ENCODE data around the gene SHB.
A peak's percentile ranks its signal among the peaks of the same experiment; 100 is the strongest.

Gene SHB

DNA sequence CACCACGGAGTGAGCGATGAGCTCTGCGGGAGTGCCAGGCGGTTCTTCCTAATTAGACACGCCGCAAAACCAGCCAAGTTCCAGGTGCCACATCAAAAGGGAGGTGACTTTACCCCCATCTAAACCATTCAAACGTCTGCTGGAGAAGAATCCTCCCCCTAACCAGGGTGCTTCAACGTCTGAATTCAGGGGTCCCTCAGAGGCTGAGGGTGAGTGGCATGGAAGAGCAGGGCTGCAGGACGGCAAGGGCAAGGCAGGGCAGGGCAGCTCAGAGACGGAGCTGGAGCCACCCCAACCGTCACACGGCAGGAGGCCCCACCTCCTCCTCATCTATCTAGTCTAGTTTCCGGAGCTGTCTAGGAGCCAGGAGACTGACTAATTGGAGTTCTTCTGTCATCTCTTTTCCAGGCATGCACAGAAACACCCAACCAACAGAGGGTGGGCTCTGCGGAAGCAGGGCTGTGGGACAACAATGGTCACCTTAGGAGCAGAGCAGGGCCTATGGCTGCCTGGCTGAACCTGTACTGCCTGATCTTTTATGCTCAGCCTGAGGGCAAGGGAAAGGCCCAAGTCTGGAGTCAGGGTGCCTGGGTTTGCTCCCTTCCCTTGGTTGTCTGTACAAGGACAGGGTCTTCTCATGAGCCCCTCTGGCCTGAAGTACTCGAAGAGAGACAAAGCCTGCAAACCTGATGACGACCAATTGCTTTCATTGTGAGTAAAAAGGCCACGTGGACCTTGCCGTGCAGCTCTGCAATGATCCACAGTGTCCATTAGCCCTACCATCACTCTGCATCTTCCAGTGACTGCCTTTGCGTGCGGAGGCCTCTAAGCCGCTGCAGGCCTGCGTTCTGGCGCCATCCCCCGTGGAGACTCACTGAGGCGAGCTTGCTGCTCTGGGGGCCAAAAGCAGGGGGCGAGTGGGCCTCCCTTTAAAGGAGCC is 84.1 kb downstream of the SHB start:
- FAIRE-seq = no peak

DNA sequence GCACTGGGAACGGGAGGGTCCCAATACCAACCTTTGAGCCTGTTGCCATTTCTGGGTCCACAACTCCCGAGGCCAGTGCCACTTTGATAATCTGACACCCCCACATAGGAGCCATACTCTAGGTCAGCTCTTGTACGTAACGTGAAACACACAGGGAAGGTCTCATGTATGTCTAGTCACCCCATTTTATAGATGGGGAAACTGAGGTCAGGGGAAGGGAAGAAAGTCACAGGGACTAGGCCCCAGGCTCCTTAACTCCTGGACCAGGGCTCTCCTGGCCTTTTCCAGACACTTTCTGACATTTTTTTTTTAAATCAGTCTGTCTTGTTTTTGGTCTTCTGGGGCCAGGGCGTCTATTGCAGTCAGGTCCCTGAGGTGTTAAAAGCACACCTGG is 84.8 kb downstream of the SHB start:
- no peak for FAIRE-seq

DNA sequence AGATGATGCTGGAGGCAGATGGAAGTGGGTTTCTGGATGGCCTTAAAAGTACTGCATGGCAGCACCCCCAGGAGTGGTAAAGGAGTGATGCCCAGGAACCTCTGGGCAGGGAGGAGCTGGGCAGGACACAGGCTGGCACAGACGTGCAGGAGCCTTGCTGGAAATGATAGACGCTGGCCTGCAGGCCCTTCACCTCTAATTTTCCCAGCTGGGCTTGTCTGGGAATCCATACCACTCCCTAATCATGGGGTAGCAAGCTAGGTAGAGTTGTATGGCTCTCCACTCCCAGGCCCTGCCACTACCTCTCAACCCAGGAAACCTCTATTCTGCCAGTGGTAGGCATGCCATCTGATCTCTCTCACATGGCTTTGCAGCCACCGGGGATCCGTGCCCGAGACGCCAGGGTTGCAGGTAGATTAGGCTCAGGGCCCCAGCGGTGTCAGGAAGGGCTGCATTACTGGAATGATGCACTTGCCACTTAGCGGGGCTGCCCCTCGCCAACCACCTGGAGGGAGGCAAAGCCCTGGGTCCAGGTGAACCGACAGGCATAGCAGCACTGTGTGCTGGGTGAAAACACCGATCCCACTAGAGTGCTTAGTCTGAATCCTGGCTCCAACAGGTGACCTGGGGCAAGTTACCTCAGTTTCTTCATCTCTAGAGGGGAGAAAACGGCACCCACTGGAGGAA is 85.5 kb downstream of the SHB start:
- FAIRE-seq = no peak

DNA sequence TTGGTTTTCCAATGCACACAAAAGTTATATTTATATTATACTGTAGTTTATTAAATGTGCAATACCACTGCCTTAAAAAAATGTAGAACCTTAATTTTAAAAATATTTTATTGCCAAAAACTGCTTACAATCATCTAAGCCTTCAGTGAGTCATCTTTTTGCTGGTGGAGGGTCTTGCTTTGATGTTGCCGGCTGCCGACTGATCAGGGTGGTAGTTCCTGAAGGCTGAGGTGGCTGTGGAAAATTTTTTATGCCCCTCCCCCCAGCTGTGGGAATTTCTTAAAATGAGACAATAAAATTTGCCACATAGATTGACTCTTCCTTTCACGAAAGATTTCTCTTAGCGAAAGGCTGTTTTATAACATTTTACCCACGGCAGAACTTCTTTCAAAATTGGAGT is 89.2 kb downstream of the SHB start:
- FAIRE-seq = no peak

DNA sequence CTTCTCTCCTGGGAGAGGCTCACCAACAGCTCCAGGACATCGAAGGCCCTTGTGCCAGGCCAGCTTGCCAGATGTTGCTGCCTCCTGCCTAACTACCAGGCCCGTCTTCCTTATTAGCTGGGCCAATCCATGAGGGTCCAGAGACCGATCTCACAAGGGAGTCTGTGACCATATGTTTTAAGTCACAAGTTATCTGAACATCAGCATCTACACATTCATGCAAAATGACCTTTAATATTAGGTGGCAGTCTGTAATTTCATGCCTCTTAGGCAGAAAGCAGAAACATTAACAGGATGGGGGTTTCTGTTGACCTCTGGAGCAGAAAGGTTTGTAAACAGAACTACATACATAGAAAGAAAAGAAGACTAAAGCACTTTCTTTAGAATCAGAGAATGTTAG is 90.0 kb downstream of the SHB start:
- no peak for FAIRE-seq

DNA sequence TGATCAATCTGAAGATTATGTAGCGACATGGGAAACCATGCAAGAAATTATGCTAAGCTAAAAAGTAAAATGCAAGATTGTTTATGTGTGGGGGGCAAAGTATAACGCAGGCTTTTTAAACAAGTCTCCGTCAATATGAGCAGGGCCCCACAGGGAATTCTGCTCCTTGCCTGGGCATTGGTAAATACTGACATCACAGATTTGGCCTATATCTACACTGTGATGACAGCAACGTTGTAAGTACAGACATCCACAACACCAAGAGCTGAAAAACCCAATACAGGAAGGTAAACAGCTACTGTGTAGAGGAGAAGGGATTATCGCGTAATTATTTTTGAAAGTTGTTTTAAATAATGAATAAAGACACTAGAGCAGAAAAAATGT is 90.6 kb downstream of the SHB start:
- FAIRE-seq = no peak

DNA sequence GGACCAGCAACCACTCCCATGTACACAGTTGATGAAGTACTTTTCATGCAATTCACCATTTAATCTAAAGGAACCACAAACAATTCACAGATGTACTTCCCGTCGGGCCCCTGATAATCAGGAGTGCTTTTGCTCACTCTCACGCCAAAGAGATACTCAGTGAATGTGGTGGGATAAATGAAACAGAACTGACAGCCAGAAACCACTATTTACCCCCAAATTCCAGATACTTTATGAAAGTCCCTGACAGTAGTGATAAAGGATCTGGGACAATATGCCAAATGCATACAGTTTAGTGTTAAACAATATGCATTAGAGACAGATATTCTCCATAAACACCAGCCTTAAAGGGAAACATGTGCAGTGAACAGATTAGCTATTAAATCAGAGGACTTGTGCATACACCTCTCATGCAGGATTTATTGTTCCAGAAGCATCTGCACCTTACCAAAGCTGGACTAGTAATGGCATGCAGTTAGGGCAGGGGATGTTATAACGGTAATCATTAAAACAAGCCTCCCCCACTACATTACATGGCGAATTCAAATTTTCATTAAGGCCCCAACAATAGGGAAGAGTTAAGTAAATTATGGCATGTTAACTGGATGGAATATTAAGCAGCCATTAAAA is 91.1 kb downstream of the SHB start:
- FAIRE-seq = no peak

DNA sequence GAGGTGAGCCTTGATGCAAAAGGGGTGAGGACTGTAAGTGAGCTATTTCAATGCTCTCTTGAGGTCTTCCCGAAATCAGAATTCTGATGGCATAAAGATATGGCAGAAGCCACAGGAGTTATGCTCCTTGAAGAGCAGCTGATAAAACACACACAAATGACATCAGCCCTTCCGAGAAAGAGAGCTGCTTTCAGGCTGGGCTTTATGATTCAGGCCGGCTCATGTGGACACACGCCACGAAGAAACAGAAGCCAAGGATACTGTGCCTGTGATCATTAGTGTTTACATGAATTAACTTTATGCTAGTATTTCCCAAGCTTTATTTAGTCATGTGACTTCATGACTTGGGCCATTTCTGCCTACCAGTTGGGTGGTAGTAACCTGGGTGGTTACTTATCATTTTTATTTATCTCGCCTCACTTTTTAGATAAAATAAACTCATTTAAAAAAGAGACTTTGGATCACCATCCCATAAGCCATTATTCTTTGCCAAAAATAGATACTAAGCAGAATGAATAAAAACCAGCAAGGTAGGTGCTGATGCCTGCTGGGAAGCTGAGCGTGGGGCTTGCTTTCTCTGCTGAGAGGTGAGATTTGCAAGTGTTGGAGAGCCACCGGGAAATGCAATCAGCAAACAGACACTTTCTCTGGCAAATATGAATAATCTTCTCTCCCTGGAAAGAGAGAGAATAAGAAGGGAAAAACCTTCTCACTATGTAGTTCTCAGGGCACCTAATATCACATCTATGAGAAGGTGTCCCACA is 92.1 kb downstream of the SHB start:
- FAIRE-seq = no peak

DNA sequence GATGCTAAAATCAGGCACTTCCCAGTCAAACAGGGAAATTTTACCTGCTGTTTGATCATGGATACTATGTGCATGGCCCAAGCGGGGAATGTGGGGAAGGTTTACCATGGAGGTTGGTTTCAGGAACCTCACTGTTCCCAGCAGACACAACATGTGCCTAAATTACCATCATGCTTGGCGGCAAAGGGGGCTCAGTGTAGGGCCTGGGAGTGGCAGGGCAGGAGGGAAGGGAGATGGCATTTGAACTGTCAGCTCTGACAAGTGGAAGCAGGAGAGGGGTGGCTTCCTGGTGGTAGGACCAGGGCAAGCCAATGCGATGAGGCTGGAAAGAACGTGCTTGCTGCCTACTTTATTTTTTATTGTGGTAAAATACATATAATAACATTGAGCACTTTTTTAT is 93.4 kb downstream of the SHB start:
- FAIRE-seq = no peak

DNA sequence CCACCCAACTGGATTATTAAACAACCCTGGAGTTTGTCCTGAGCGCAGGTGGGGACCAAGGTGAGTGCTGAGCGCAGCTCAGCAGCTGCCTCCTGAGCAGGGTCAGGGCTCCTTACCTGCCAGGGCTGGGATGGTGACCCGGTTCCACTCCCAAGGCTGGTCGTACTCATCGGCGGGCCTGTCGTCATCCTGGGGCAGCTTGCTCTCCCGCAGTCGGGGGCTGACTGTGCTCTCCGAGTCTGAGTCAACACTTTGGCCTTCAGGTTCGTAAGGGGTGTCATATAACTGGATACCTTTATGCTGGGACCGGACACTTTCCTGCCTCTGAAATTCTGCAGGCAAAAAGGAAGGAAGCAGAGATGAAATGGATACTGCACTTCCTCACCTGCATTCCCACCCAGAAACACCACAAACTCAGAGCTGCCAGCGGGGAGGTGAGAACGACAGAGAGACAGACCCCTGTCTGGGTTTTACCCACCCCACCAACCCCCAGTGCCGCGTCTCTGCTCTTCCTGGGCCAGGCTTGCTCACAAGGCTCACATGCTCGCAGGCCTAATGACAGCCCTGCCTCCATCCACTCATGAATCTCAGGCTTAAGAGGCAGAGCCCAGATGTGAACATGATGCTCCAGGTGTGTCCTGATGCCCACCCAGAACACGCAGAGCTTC is 94.4 kb downstream of the SHB start:
- FAIRE-seq = no peak

DNA sequence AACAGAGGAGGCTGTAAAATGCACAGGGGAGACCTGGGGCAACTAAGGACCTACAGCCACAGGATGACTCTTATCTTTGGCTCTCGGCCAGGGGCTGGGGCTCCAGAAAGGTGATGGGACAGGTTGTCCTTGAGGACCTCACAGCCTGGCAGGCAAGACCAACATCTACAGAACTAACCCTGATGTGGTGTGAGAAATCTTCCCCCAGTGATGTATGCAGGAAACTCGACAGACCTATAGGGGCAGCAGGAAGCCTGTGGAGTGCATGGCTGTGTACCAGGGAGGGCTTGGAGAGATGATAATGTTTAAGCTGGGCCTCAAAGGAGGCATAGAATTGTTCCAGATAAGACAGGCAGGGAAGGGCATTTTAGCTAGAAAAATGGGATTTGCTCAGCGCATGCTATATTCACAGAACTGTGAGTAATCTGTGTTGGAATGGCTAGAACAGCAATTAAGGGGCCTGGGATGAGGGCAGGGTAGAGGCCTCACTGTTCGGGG is 96.6 kb downstream of the SHB start:
- FAIRE-seq = no peak

DNA sequence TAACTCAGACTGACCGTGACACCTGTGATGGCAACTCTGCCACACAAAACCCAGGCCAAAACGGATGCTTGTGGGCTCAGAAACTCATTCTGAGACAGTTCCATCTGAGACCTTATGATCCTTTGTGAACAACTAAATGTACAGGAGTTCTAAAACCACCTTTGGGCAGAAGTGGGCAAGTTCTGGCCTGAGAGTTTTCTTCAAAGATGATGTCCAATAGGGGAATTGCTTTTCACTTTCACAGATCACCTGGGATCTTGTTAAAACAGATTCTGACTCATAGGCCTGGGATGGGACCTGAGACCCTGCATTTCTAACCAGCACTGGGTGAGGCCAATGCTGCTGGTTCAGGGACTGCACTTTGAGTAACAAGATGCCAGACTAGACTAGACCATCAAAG is 97.3 kb downstream of the SHB start:
- FAIRE-seq = no peak

DNA sequence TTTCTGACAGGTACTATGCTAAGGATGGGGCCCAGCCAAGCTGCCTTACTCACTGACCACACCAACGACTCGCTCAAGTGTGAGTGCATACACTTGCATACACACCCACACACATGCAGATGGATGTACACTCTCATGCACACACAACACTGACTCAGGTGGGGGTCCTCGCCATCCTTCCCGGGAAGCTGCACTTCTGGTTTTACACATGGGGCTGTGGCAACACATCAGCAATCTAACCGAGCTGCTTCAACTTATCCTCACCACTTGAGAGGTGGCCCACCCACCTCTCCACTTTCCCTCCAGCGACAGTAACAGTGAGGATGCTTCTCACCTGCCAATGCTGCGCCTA is 97.9 kb downstream of the SHB start:
- no peak for FAIRE-seq

DNA sequence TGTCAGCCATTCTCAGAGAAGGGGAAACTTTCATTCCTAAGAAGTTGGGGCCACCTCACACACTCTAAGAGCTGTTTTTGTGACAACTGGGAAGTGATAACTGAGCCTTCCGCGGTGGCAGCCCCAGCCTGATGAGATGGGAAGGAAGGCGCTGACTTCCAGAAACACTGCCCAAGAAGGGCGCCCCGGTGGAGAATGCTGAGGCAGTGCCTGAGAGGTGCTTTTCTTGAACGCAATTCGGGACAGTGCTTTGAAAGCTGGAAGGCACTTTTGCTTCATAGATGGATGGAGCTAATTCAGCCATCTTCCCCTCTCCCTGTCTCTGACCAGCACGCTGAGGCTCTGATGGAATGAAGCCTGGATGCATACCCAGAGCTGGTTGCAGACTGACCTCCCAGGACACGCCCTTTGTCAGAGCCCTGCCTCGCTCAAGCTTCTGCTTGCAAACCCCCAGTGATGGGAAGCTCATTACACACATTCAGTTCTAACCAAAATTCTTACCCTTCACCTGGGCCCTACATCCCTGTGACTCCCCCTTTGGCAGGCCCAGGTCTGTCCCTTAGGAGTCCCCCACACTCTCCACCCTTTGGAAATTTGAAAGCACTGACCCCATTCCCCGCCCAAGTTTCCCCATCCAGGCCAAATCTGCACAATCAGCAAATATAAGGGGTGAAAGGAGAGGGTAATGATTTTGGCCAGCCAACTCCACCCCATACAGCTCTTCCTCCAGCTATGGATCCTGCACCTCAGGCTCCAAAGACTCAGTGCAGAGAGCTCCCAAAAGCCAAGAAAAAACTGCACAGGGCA is 98.5 kb downstream of the SHB start:
- FAIRE-seq = no peak

DNA sequence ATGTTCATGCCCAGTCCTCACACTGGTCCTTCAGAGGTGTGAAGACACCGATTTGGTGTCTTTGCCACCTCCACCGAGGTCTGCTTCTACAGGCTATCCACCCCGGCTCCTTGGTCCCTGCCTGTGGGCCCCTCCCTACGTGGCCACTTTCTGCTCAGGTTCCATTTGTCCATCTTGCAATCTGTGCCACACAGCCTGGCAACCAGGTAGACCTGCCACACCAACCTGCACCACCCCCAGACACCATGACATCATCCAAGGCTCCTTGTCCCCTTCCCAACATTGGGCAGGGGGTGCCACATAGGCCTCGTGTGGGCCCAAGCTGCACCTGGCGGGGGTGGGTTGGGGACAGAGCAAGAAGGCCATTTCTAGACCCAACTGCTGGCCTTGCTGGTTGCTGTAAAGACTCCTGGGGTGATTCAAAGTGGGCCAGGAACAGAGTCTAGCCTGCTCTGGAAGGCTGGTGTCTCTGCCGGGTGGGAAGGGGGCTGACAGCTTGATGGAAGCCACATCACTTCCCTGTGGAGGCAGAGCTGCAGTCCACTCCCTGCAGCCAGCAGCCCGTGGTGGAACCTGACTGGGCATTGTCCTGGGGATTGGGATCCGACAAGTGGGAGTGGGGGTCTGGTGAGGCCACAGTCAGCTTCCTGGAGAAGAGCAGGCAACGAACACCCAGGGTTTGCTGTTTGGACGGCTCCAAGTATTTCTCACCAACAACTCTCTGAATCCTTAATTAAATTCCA is 99.3 kb downstream of the SHB start:
- no peak for FAIRE-seq

DNA sequence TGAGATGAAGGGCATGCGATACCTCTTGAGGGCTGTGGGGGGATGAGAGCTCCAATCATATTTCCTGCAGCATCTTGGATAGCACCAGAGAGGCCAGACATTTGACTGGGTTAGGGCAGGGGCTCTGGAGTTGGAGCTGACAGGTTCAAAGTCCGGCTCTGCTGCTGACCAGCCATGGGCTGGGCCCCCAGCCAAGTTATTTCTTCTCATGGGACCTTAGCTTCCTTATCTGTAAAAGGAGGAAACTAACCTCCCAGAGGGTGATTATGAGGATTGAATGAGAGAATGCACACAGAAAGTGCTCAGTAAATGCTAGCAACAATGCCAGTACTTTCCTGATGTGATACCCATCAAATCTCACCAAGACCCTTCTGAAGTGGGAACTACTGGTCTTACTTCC is 99.9 kb downstream of the SHB start:
- no peak for FAIRE-seq

DNA sequence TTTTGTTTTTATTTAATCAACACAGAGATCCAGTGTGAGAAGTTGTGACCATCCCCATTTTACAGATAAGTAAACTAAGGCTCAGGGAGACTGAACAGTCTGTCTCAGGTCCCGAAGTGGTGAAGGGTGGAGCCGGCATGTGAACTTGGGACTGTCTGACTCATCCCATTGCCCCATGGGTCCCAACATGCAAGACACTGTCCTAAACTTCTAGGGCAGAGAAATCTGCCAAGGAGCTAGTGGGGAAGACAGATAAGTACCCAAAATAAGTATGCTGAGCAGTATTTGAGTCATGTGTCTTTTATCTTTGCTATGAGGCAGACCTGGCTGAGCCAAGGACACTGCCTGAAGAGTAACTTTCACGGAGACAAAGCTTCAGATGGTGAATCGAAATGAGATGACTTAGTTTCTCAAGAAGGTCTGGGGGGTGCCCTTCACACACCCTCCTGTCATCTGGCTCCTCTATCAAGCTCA is 100.8 kb downstream of the SHB start:
- no peak for FAIRE-seq

DNA sequence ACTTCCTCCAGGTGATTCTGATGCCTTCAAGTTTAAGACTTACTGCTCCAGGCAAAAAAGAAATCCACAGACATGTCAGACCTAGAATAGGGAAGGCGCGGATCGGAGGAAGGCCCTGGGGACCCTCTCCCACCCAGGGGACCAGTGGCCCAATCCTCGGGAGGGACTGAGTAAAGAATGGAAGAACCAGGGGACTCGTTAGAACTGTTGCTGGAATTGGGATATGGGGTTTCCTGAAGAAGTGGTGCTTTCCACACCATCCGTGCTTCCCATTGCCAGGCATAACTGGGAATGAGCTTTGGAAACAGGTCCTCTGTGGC is 101.3 kb downstream of the SHB start:
- no peak for FAIRE-seq

DNA sequence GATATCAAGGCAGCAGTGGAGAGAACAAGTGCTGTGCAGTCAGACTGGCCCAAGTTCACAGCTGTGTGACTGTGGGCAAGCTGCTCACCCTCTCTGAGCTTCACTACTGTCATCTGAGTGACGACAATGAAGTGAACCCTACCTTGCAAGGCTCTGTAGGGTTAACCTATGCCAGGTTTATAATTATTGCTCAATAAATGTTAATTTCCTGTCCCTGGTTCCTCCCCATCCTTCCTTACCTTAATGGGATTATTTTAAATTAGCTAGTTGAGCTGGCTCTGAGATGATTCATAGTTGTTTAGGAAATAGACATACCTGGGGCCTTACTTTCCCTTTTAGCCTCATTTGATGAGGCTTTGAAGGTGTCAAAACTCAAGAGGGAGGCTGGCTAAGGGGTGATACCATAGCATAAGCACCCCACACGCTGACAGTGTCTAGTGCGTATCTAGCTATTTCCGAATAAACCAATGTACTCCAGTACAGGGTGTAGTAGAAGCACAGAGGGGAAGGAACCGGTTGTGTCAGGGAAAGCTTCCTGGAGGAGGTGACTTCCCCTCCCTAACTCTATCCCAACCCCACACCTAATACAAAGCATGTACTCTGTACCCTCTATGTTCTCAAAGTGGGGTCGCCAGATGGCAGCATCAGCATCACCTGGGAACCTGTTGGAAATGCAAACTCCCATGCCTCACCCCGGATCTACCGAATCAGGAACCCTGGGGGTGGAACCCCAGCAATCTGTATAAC is 101.8 kb downstream of the SHB start:
- FAIRE-seq = no peak

DNA sequence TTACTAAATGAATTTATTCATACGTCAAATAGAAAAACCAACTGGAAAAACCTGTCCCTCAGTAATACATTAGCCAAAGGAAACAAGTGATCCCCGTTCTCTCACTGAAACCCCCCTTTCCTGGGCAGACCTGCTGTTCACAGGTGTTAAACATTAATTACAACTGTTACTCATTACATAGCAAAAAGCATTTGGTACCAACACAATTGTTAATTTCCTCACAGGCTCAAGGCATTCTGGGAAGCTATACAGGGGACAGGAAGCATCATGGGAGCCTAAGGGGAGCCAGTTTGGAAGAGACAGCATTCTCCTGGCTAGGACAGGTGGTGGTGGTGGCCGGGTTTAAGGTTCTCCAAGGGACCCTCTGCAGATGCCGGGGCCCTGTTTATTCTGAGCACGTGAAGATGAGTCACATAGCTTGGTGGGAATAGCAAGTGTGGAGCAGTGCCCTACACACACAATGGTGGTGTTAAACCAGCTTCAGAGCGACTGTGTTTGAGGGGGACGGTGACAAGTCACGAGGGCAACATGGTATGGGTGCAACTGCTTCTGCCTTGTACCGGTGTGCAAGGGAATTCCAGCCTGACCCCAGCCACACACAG is 102.5 kb downstream of the SHB start:
- FAIRE-seq = peak; percentile 78

All from islet of Langerhans (tissue), 1 donor.